Measurements from ENCODE around the gene RHO. TPM values are rescaled to one million over a fixed set of nuclear protein-coding genes. Genes with fewer than 3 reads are reported as not detected.
"Not testable (repeated sequence)": the region's sequence is repeated elsewhere in the genome, so short reads cannot be mapped to it uniquely, and the experiment has no call there.

Gene RHO
- total and polyA plus RNA-seq, 10 of the 15 experiments (the other 5 are each of a cell fraction or from before 2014, with no cell fraction given), result not detected

DNA sequence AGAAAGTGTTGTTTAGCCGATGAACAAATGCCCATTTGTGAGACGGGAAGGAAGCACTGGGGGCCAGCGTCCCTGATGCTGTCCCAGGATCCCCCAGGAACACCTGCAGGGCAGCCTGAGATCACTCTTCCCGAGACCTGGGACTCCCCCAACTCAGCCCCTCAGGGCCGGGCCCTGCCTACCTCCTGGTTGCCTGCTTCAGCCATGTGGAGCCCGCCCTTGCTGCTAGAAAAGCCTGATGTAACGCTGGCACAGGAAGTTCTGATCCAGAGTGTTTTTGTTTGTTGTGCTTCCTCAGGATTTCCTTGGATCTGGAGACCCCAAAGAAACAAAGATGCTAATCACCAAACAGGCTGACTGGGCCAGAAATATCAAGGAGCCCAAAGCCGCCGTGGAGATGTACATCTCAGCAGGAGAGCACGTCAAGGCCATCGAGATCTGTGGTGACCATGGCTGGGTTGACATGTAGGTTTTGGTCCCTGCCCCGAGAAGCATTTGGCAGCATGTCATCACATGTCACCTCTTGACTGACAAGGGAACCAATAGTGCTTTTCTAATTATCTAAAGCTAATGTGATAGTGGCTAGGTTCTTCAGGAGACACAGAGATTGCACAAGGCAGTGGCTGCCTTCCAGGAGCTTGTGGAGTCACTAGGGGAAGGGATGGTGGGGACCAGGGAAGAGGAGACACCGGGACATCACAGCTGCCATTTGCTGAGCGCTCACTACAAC is 28.7 kb upstream of the RHO start:
- RAD21 ChIA-PET (ENCODE audit: unreplicated experiment), result interaction anchor here (1.3 kb wide), 1 partner anchor 10 kb away, joined by 3 read pairs; no protein-coding TSS in a partner anchor
- H3K79me2 ChIP-seq (ENCODE audit: control insufficient read depth, insufficient read depth, low read length); POLR2A ChIA-PET; H3K27ac ChIP-seq (ENCODE audit: control insufficient read depth, insufficient read depth); H3K4me1 ChIP-seq (ENCODE audit: control insufficient read depth, insufficient read depth, low read length); H3K9me3 ChIP-seq (replicated peaks; ENCODE audit: control insufficient read depth, insufficient read depth, low read length); H3K36me3 ChIP-seq (ENCODE audit: control insufficient read depth in 2 of 2, insufficient read depth in 2 of 2, low read length in 1 of 2); BruUV-seq (replicated peaks); H3K4me2 ChIP-seq (ENCODE audit: control insufficient read depth, insufficient read depth); in situ Hi-C loops (cut with MboI); H3K9ac ChIP-seq (ENCODE audit: control insufficient read depth, insufficient read depth, low read length); DNase-seq (ENCODE audit: low read depth, low spot score); H2AFZ ChIP-seq (ENCODE audit: control insufficient read depth, low read depth, low read length); H3K4me3 ChIP-seq; FAIRE-seq; H3K27me3 ChIP-seq (replicated peaks in 1 of 2; ENCODE audit: control insufficient read depth in 2 of 2, insufficient read depth in 2 of 2, low read length in 1 of 2); H4K20me1 ChIP-seq (ENCODE audit: control insufficient read depth, insufficient read depth); ATAC-seq: not testable (repeated sequence)
- CTCF ChIA-PET, result interaction anchor here (1.1 kb wide), 1 partner anchor 19 kb away, joined by 3 read pairs; no protein-coding TSS in a partner anchor
- WGBS (ENCODE audit: insufficient coverage, insufficient replicate concordance, low lambda C conversion rate, missing lambda C conversion rate), result 97% methylated on average over 11 of the region's 14 CpGs
- intact Hi-C loops (cut with micrococcal nuclease; ENCODE audit: unreplicated experiment), result loop anchor here (10.0 kb wide), 1 partner anchor 115 kb away; no protein-coding TSS in a partner anchor
- SMC1A ChIA-PET (ENCODE audit: uncharacterized antibody, unreplicated experiment), result interaction anchor here (1.0 kb wide), 1 partner anchor 24 kb away, joined by 4 read pairs; no protein-coding TSS in a partner anchor

DNA sequence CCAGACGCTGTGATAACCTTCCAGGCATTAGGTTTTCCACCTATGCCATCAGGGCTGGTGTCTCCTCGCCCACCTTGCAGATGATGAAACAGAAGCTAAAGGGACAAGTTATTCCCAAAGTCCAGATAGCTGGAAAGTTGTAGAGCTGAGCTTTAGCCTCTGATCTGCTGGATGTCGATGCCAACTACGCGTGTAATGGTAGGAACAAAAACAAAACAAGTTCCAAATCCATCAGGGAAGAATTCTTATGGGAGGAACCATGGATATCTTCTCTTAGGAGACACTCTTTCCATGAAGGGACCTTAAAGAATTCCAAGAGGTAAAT is 28.1 kb upstream of the RHO start:
- no peak overlapping the region for H3K4me2 ChIP-seq (ENCODE audit: control insufficient read depth, insufficient read depth)
- H3K9me3 ChIP-seq (replicated peaks; ENCODE audit: control insufficient read depth, insufficient read depth, low read length), result no peaks in the 10 kb centered on the region
- no peaks in the 10 kb centered on the region for H3K4me1 ChIP-seq (ENCODE audit: control insufficient read depth, insufficient read depth, low read length)
- H3K27ac ChIP-seq (ENCODE audit: control insufficient read depth, insufficient read depth), result no peak overlapping the region
- ATAC-seq, result no peak
- no peaks in the 10 kb centered on the region for H3K79me2 ChIP-seq (ENCODE audit: control insufficient read depth, insufficient read depth, low read length)
- ChIA-PET RAD21 (ENCODE audit: unreplicated experiment) (interaction anchor here (1.3 kb wide), 1 partner anchor 10 kb away, joined by 3 read pairs; no protein-coding TSS in a partner anchor), SMC1A (ENCODE audit: uncharacterized antibody, unreplicated experiment) (interaction anchor here (1.0 kb wide), 1 partner anchor 24 kb away, joined by 4 read pairs; no protein-coding TSS in a partner anchor), POLR2A (no interaction called here), CTCF (interaction anchor here (1.1 kb wide), 1 partner anchor 19 kb away, joined by 3 read pairs; no protein-coding TSS in a partner anchor)
- H4K20me1 ChIP-seq (ENCODE audit: control insufficient read depth, insufficient read depth), result no peaks in the 10 kb centered on the region
- WGBS (ENCODE audit: insufficient coverage, insufficient replicate concordance, low lambda C conversion rate, missing lambda C conversion rate), result 67% methylated on average over 5 of the region's 5 CpGs
- no peak overlapping the region for H3K4me3 ChIP-seq
- no peak overlapping the region for H2AFZ ChIP-seq (ENCODE audit: control insufficient read depth, low read depth, low read length)
- BruUV-seq (replicated peaks), result no TSS peak
- H3K36me3 ChIP-seq (ENCODE audit: control insufficient read depth in 2 of 2, insufficient read depth in 2 of 2, low read length in 1 of 2), result no peaks in the 10 kb centered on the region; a peak in 1 of 4 replicates
- intact Hi-C loops (cut with micrococcal nuclease; ENCODE audit: unreplicated experiment), result no loop called here
- no peak overlapping the region for H3K9ac ChIP-seq (ENCODE audit: control insufficient read depth, insufficient read depth, low read length)
- no peaks in the 10 kb centered on the region for H3K27me3 ChIP-seq (replicated peaks in 1 of 2; ENCODE audit: control insufficient read depth in 2 of 2, insufficient read depth in 2 of 2, low read length in 1 of 2)
- in situ Hi-C loops (cut with MboI), result no loop called here
- no peak for DNase-seq (ENCODE audit: low read depth, low spot score)
- FAIRE-seq, result no peak
- TF ChIP-seq, protein P1, sequence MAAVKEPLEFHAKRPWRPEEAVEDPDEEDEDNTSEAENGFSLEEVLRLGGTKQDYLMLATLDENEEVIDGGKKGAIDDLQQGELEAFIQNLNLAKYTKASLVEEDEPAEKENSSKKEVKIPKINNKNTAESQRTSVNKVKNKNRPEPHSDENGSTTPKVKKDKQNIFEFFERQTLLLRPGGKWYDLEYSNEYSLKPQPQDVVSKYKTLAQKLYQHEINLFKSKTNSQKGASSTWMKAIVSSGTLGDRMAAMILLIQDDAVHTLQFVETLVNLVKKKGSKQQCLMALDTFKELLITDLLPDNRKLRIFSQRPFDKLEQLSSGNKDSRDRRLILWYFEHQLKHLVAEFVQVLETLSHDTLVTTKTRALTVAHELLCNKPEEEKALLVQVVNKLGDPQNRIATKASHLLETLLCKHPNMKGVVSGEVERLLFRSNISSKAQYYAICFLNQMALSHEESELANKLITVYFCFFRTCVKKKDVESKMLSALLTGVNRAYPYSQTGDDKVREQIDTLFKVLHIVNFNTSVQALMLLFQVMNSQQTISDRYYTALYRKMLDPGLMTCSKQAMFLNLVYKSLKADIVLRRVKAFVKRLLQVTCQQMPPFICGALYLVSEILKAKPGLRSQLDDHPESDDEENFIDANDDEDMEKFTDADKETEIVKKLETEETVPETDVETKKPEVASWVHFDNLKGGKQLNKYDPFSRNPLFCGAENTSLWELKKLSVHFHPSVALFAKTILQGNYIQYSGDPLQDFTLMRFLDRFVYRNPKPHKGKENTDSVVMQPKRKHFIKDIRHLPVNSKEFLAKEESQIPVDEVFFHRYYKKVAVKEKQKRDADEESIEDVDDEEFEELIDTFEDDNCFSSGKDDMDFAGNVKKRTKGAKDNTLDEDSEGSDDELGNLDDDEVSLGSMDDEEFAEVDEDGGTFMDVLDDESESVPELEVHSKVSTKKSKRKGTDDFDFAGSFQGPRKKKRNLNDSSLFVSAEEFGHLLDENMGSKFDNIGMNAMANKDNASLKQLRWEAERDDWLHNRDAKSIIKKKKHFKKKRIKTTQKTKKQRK (IDR thresholded peaks at IDR 0.05; ENCODE audit: low read depth, low read length), result no peak
- TF ChIP-seq SIN3A (IDR thresholded peaks at IDR 0.05; ENCODE audit: low read depth, low read length), result no peak
- no peak for TF ChIP-seq CBX3 (IDR thresholded peaks at IDR 0.05; ENCODE audit: borderline replicate concordance, low read depth)
- no peak for TF ChIP-seq SRF (IDR thresholded peaks at IDR 0.05; ENCODE audit: low read depth in 2 of 2, low read length in 2 of 2)
- TF ChIP-seq, protein P2, sequence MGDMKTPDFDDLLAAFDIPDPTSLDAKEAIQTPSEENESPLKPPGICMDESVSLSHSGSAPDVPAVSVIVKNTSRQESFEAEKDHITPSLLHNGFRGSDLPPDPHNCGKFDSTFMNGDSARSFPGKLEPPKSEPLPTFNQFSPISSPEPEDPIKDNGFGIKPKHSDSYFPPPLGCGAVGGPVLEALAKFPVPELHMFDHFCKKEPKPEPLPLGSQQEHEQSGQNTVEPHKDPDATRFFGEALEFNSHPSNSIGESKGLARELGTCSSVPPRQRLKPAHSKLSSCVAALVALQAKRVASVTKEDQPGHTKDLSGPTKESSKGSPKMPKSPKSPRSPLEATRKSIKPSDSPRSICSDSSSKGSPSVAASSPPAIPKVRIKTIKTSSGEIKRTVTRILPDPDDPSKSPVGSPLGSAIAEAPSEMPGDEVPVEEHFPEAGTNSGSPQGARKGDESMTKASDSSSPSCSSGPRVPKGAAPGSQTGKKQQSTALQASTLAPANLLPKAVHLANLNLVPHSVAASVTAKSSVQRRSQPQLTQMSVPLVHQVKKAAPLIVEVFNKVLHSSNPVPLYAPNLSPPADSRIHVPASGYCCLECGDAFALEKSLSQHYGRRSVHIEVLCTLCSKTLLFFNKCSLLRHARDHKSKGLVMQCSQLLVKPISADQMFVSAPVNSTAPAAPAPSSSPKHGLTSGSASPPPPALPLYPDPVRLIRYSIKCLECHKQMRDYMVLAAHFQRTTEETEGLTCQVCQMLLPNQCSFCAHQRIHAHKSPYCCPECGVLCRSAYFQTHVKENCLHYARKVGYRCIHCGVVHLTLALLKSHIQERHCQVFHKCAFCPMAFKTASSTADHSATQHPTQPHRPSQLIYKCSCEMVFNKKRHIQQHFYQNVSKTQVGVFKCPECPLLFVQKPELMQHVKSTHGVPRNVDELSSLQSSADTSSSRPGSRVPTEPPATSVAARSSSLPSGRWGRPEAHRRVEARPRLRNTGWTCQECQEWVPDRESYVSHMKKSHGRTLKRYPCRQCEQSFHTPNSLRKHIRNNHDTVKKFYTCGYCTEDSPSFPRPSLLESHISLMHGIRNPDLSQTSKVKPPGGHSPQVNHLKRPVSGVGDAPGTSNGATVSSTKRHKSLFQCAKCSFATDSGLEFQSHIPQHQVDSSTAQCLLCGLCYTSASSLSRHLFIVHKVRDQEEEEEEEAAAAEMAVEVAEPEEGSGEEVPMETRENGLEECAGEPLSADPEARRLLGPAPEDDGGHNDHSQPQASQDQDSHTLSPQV (IDR thresholded peaks at IDR 0.05), result no peak
- TF ChIP-seq HDGF (IDR thresholded peaks at IDR 0.05), result no peak
- no peak for TF ChIP-seq RAD51 (IDR thresholded peaks at IDR 0.05)
- no peak for TF ChIP-seq SIX5 (IDR thresholded peaks at IDR 0.05; ENCODE audit: low read depth, low read length, severe bottlenecking)

All from GM12878 (cell line).